ENCODE results near the gene SRGAP1. TPM values are rescaled to one million over a fixed set of nuclear protein-coding genes. Genes with fewer than 3 reads are reported as not detected.
A peak's percentile ranks its signal among the peaks of the same experiment; 100 is the strongest.
"Not testable (repeated sequence)": the region's sequence is repeated elsewhere in the genome, so short reads cannot be mapped to it uniquely, and the experiment has no call there.

Gene SRGAP1
- total and polyA plus RNA-seq, 4 donors = 13.9 to 17.3 (median 15.2) TPM

DNA sequence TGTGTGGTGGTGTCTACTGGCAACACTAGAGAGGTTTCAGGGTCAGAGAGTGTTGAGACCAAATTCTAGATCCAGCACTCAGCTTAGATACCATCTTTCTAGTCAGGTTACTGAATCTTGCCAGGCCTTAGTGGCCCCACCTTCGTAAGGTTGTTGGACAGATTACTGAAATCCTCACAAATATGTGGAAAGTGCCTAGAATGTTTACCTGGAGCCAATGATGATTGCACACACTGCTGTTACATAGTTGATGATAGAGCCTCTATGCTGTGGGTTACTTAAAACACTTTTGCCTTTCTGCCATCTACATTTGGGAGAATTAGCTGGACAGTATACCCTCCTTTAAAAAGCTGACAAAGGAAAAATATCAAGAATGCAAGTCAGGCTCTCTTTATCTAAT, 33.2 kb downstream of the SRGAP1 start:
- 80% methylated on average over 1 of the region's 1 CpG for WGBS (ENCODE audit: insufficient coverage)
- Histone ChIP-seq H3K4me3 (ENCODE audit: low read depth, low read length) (no peak overlapping the region), H3K27me3 (ENCODE audit: control insufficient read depth, insufficient read depth, low read length) (no peaks in the 10 kb centered on the region), H3K27ac (ENCODE audit: low read depth, low read length) (no peak overlapping the region), H3K36me3 (ENCODE audit: control insufficient read depth, insufficient read depth, low read length) (no peaks in the 10 kb centered on the region), H3K4me1 (ENCODE audit: control insufficient read depth, insufficient read depth, low read length) (peaks cover 4% of the 10 kb centered on the region), H3K9me3 (ENCODE audit: control insufficient read depth, insufficient read depth, low read length) (no peaks in the 10 kb centered on the region)
- DNase-seq (ENCODE audit: low read depth in 4 of 6, low spot score in 6 of 6) = no peak

DNA sequence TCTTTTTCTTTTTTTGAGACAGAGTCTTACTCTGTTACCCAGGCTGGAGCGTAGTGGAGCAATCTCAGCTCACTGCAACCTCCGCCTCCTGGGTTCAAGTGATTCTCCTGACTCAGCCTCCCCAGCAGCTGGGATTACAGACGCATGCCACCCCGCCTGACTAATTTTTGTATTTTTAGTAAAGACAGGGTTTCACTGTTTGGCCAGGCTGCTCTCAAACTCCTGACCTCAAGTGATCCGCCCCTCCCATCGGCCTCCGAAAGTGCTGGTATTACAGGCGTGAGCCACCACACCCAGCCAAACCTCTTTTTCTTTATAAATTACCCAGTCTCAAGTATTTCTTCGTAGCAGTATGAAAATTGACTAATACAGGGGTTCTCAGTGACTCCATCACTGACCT, 35.7 kb downstream of the SRGAP1 start:
- not testable (repeated sequence) for H3K4me3 ChIP-seq (ENCODE audit: low read depth, low read length); H3K4me1 ChIP-seq (ENCODE audit: control insufficient read depth, insufficient read depth, low read length); H3K9me3 ChIP-seq (ENCODE audit: control insufficient read depth, insufficient read depth, low read length); H3K27me3 ChIP-seq (ENCODE audit: control insufficient read depth, insufficient read depth, low read length); H3K27ac ChIP-seq (ENCODE audit: low read depth, low read length); DNase-seq (ENCODE audit: low read depth in 4 of 6, low spot score in 6 of 6); H3K36me3 ChIP-seq (ENCODE audit: control insufficient read depth, insufficient read depth, low read length)
- 100% methylated on average over 6 of the region's 9 CpGs for WGBS (ENCODE audit: insufficient coverage)

DNA sequence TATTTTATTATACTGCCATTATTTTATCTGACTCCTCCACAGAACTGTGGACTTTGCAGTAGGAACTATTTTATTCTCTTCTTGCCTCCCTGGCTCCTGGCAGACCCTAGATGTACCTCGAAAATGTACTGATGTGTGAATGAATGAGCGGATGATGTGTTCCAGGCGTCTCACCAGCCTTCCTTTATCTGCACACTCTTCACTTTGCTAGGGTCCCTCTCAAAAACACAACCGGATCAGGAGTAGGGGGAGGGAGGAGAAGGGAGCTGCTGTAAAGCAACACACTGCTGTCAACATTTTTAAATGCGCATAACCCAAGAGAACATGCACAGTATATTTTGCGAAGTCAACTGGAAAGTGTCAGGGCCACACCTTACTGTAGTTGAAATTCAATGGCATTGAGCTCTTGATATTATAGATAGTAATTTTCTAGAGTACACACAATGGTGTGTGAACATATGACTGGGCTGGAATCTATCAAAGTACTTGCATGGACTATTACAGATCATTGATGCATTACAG, 36.3 kb downstream of the SRGAP1 start:
- DNase-seq (ENCODE audit: low read depth in 4 of 6, low spot score in 6 of 6) = no peak
- no peak overlapping the region for H3K27ac ChIP-seq (ENCODE audit: low read depth, low read length)
- no CpG with 5 or more reads among the region's 6 CpGs for WGBS (ENCODE audit: insufficient coverage)
- H3K4me1 ChIP-seq (ENCODE audit: control insufficient read depth, insufficient read depth, low read length) = peaks cover 7% of the 10 kb centered on the region
- no peaks in the 10 kb centered on the region for H3K36me3 ChIP-seq (ENCODE audit: control insufficient read depth, insufficient read depth, low read length)
- no peaks in the 10 kb centered on the region for H3K27me3 ChIP-seq (ENCODE audit: control insufficient read depth, insufficient read depth, low read length)
- no peaks in the 10 kb centered on the region for H3K9me3 ChIP-seq (ENCODE audit: control insufficient read depth, insufficient read depth, low read length)
- no peak overlapping the region for H3K4me3 ChIP-seq (ENCODE audit: low read depth, low read length)

DNA sequence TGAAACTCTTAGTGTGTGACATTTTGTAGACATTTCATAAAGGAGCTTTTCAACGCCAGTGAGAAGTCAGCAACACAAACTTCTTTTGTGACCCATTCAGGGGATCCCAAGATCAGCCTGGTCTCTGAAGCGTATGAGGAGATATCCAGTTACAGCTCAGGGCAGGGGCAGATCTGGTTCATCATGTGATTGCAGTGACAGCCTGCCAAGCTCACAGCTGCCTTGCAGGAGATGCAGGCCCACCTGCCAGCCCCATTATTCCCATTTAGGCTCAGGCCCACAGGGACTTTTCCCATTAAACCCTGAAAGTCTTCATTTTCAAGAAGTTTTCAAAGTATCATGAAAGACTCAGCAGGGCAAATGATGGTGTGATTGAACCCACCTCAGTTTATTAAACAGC, 38.3 kb downstream of the SRGAP1 start:
- Histone ChIP-seq H3K36me3 (ENCODE audit: control insufficient read depth, insufficient read depth, low read length) (no peaks in the 10 kb centered on the region), H3K9me3 (ENCODE audit: control insufficient read depth, insufficient read depth, low read length) (no peaks in the 10 kb centered on the region), H3K27me3 (ENCODE audit: control insufficient read depth, insufficient read depth, low read length) (no peaks in the 10 kb centered on the region), H3K4me1 (ENCODE audit: control insufficient read depth, insufficient read depth, low read length) (peaks cover 3% of the 10 kb centered on the region), H3K27ac (ENCODE audit: low read depth, low read length) (no peak overlapping the region), H3K4me3 (ENCODE audit: low read depth, low read length) (no peak overlapping the region)
- 24% methylated on average over 2 of the region's 2 CpGs for WGBS (ENCODE audit: insufficient coverage)
- DNase-seq (ENCODE audit: low read depth in 4 of 6, low spot score in 6 of 6) = peak in 1 of 6 donors; percentile 37

DNA sequence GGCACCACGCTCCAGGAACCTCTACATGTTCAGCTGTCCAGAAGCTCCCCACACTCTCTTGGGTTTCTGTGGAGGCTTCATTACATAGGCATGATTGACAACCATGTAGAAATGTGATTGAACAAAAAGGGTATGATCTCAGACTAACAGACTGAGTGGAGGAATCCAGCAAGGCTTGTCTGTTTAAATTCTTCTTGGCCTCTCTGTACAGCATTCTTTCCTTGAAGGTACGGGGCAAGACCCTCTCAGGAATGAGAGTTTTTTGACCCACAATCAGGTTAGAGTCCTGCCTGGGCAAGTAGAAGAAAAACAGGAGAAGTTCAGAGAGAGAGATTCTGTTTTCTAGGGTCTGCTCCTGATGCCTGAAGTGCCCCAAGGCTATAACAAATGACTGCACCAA, 40.9 kb downstream of the SRGAP1 start:
- Histone ChIP-seq H3K4me3 (ENCODE audit: low read depth, low read length) (no peak overlapping the region), H3K36me3 (ENCODE audit: control insufficient read depth, insufficient read depth, low read length) (no peaks in the 10 kb centered on the region), H3K4me1 (ENCODE audit: control insufficient read depth, insufficient read depth, low read length) (peaks cover 3% of the 10 kb centered on the region), H3K27ac (ENCODE audit: low read depth, low read length) (no peak overlapping the region), H3K9me3 (ENCODE audit: control insufficient read depth, insufficient read depth, low read length) (no peaks in the 10 kb centered on the region), H3K27me3 (ENCODE audit: control insufficient read depth, insufficient read depth, low read length) (no peaks in the 10 kb centered on the region)
- 83% methylated on average over 1 of the region's 2 CpGs for WGBS (ENCODE audit: insufficient coverage)
- no peak for DNase-seq (ENCODE audit: low read depth in 4 of 6, low spot score in 6 of 6)

DNA sequence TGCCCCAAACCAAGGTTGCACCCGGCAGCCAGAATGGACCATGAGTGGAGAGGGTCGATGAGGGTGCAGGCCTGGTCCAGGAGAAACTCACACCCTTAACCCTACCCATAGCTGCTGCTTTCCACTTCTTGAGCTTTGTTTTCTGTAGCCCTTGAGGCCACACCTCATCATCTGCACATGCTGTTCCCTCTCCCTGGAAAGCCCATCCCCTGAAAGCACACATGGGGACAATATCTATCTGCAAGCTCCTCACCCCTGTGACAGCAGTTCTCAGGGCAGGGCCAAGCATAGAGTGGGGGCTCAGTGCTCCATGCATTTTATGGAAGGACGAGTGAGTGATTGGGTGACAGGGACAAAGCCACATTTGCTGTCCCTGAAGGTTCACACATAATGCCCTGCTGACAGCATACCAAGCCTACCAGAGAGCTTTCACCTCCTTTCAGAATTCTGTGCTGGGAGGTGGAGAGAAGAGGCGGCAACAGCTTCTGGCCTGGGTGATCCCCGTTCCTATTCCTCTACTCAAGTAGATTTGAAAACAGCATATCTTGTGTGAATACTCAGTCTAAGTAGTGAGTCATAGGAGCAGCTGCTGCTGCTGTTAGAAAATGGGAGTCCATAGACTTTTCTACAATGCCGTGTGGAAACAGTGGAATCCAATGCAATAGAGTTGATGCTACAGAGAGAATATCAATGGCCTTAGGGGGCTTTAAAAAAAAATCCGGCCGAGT, 44.6 kb downstream of the SRGAP1 start:
- Histone ChIP-seq H3K9me3 (ENCODE audit: control insufficient read depth, insufficient read depth, low read length) (no peaks in the 10 kb centered on the region), H3K27me3 (ENCODE audit: control insufficient read depth, insufficient read depth, low read length) (no peaks in the 10 kb centered on the region), H3K4me3 (ENCODE audit: low read depth, low read length) (no peak overlapping the region), H3K27ac (ENCODE audit: low read depth, low read length) (no peak overlapping the region), H3K4me1 (ENCODE audit: control insufficient read depth, insufficient read depth, low read length) (no peaks in the 10 kb centered on the region), H3K36me3 (ENCODE audit: control insufficient read depth, insufficient read depth, low read length) (no peaks in the 10 kb centered on the region)
- no peak for DNase-seq (ENCODE audit: low read depth in 4 of 6, low spot score in 6 of 6)
- 89% methylated on average over 4 of the region's 8 CpGs for WGBS (ENCODE audit: insufficient coverage)

DNA sequence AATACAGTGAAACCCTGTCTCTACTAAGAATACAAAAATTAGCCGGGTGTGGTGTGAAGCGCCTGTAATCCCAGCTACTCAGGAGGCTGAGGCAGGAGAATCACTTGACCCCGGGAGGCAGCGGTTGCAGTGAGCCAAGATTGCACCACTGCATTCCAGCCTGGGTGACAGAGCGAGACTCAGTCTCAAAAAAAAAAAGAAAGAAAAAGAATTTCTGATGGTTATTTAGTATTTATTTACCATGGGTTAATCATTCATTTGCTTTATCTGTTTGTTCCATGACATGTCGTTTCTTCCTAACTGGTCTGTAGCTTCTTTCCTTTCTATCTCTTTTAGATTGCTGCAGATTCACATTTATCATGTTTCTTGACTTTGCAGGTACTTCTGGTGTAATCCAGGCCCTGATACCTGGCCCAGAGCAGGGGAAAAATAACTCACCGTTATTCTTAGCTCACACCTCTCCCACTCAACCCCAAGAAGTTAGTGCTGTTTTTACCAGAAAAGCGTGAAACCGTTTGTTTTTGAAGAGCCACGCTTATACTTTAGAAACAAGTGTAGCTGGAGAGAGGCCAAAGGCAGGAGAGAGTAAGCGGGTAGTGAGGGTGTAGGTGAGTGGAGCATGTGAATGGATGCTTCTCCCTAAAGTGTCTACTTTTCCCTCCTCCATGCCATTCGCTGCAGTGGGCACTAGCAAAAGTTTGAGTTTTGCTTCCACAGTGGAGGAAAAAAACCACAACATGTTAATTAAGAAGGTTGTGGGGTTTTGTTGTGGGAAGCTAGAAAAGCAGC, 45.4 kb downstream of the SRGAP1 start:
- H3K27me3 ChIP-seq (ENCODE audit: control insufficient read depth, insufficient read depth, low read length) = no peaks in the 10 kb centered on the region
- no peaks in the 10 kb centered on the region for H3K4me1 ChIP-seq (ENCODE audit: control insufficient read depth, insufficient read depth, low read length)
- no peak overlapping the region for H3K4me3 ChIP-seq (ENCODE audit: low read depth, low read length)
- 92% methylated on average over 5 of the region's 12 CpGs for WGBS (ENCODE audit: insufficient coverage)
- H3K9me3 ChIP-seq (ENCODE audit: control insufficient read depth, insufficient read depth, low read length) = no peaks in the 10 kb centered on the region
- DNase-seq (ENCODE audit: low read depth in 4 of 6, low spot score in 6 of 6) = no peak
- no peak overlapping the region for H3K27ac ChIP-seq (ENCODE audit: low read depth, low read length)
- H3K36me3 ChIP-seq (ENCODE audit: control insufficient read depth, insufficient read depth, low read length) = no peaks in the 10 kb centered on the region

DNA sequence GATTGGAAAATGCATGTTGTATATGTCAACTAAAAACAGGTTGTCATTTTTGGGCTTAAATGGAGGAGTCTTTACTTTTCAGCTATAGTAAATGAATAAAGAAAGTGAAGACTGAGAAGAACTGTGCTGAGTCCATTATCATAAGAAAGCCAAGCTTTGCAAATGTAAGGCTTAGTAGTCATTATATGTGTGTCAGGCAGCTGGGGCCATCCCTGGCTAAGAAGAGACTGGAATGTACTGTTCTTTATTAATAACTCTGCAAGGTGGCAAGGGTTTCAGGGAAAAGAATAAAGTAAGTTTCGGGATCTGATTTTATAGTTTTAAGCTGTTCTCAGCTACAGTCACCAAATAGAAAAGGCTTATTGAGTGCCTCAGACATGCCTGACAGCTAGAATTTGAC, 48.7 kb downstream of the SRGAP1 start:
- no CpG with 5 or more reads among the region's 1 CpG for WGBS (ENCODE audit: insufficient coverage)
- H3K27ac ChIP-seq (ENCODE audit: low read depth, low read length) = no peak overlapping the region
- H3K4me3 ChIP-seq (ENCODE audit: low read depth, low read length) = no peak overlapping the region
- DNase-seq (ENCODE audit: low read depth in 4 of 6, low spot score in 6 of 6) = no peak
- no peaks in the 10 kb centered on the region for H3K9me3 ChIP-seq (ENCODE audit: control insufficient read depth, insufficient read depth, low read length)
- H3K36me3 ChIP-seq (ENCODE audit: control insufficient read depth, insufficient read depth, low read length) = no peaks in the 10 kb centered on the region
- H3K27me3 ChIP-seq (ENCODE audit: control insufficient read depth, insufficient read depth, low read length) = no peaks in the 10 kb centered on the region
- no peaks in the 10 kb centered on the region for H3K4me1 ChIP-seq (ENCODE audit: control insufficient read depth, insufficient read depth, low read length)

DNA sequence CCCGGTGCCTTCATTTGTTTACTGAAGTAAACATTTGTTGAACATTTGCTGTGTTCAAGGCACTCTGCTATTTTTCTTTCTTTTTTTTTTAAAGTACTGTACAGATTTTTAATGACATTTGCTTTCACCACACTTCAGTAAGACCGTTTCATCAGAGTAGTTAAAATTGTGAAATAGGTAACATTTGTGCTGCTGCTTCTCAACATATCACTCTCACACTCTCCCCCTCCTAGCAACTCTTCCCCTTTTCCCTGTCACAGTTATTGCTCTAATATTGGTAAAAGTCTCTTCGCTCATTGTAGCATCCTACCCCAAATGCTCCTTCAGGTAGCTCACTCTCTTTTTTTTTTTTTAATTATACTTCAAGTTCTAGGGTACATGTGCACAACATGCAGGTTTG, 49.6 kb downstream of the SRGAP1 start:
- H3K36me3 ChIP-seq (ENCODE audit: control insufficient read depth, insufficient read depth, low read length) = no peaks in the 10 kb centered on the region
- no peak for DNase-seq (ENCODE audit: low read depth in 4 of 6, low spot score in 6 of 6)
- no peaks in the 10 kb centered on the region for H3K9me3 ChIP-seq (ENCODE audit: control insufficient read depth, insufficient read depth, low read length)
- H3K27me3 ChIP-seq (ENCODE audit: control insufficient read depth, insufficient read depth, low read length) = no peaks in the 10 kb centered on the region
- H3K4me3 ChIP-seq (ENCODE audit: low read depth, low read length) = no peak overlapping the region
- WGBS (ENCODE audit: insufficient coverage) = no CpG with 5 or more reads among the region's 3 CpGs
- no peaks in the 10 kb centered on the region for H3K4me1 ChIP-seq (ENCODE audit: control insufficient read depth, insufficient read depth, low read length)
- no peak overlapping the region for H3K27ac ChIP-seq (ENCODE audit: low read depth, low read length)

DNA sequence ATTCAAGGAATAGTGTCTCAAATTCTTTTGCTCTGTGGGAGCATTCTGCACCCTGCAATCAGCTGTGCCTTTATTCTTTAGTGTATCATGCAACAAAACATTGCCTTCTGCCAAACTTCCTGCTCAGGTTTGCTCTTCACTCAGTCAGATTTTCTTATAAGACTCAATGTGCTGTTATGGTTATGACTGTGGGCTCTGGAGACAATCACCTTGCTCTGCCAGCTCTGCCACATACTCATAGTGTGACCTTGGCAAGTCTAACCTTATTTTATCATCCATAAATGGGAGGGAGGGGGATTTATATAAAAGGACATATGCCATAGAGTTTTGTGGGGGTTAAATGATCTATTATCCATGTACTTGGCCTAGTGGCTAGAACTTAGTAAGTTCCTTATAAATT, 51.3 kb downstream of the SRGAP1 start:
- no peaks in the 10 kb centered on the region for H3K36me3 ChIP-seq (ENCODE audit: control insufficient read depth, insufficient read depth, low read length)

More for the DNA sequence above, 51.3 kb downstream of the SRGAP1 start:
- Histone ChIP-seq H3K4me3 (ENCODE audit: low read depth, low read length) (no peak overlapping the region), H3K27me3 (ENCODE audit: control insufficient read depth, insufficient read depth, low read length) (no peaks in the 10 kb centered on the region), H3K4me1 (ENCODE audit: control insufficient read depth, insufficient read depth, low read length) (no peaks in the 10 kb centered on the region), H3K9me3 (ENCODE audit: control insufficient read depth, insufficient read depth, low read length) (no peaks in the 10 kb centered on the region), H3K27ac (ENCODE audit: low read depth, low read length) (no peak overlapping the region)
- DNase-seq (ENCODE audit: low read depth in 4 of 6, low spot score in 6 of 6) = no peak

Measured in spinal cord (tissue), 10 donors.